LNCAP (cell line): ENCODE results near the gene ARRDC4.

Experiments
- CTCF ChIP-seq: fragments of 450-650 bp; IDR thresholded peaks from 2 replicates; pipeline ENCODE4 v1.5.1; 2017; ENCODE audit warnings: mild to moderate bottlenecking

Gene ARRDC4

GRCh38 chr15:97960364-97961066, at the start of gene ARRDC4:
TSS of gene ARRDC4 (plus strand) at chr15:97960703. CDS start at chr15:97960862, 159 bp downstream.
- TF ChIP-seq CTCF, result no peak

- TF ChIP-seq CTCF, result no peak
Observed at GRCh38 chr15:97914711-97915110, 45.8 kb upstream of the ARRDC4 start.

GRCh38 chr15:97915261-97915660, 45.2 kb upstream of the ARRDC4 start:
- TF ChIP-seq CTCF, result no peak

GRCh38 chr15:97921296-97921865, 39.1 kb upstream of the ARRDC4 start:
- no peak for TF ChIP-seq CTCF

GRCh38 chr15:97929456-97930229, 30.9 kb upstream of the ARRDC4 start:
- TF ChIP-seq CTCF, result no peak

GRCh38 chr15:97930230-97930629, 30.3 kb upstream of the ARRDC4 start:
- TF ChIP-seq CTCF, result no peak

- no peak for TF ChIP-seq CTCF
Observed at GRCh38 chr15:97931314-97931713, 29.2 kb upstream of the ARRDC4 start.
